HepG2 (cell line): ENCODE measurements around the gene ERMP1. TPM values are rescaled to one million over a fixed set of nuclear protein-coding genes. Genes with fewer than 3 reads are reported as not detected.

ENCODE experiments used
- KDM6A ChIP-seq: IDR thresholded peaks from 2 replicates; pipeline ENCODE4 v1.6.1; 2016; ENCODE audit warnings: low read depth
- MIER2 ChIP-seq: IDR thresholded peaks from 2 replicates; pipeline ENCODE4 v1.6.1; 2016; ENCODE audit warnings: missing biosample characterization, missing genetic modification reagents
- SMAD3 ChIP-seq: sonication (generic); formaldehyde crosslinking; IDR thresholded peaks from 2 replicates; pipeline ENCODE4 v1.4.0; 2020; ENCODE audit warnings: missing genetic modification reagents
- STAT5B ChIP-seq: sonication (generic); formaldehyde crosslinking; IDR thresholded peaks from 2 replicates; pipeline ENCODE4 v1.4.0; 2020; ENCODE audit warnings: missing genetic modification reagents
- THAP11 ChIP-seq: IDR thresholded peaks from 2 replicates; pipeline ENCODE4 v1.6.1; 2016; ENCODE audit warnings: missing biosample characterization, missing genetic modification reagents
- ZNF121 ChIP-seq: sonication (generic); formaldehyde crosslinking; IDR thresholded peaks from 2 replicates; pipeline ENCODE4 v1.5.0; 2020; ENCODE audit warnings: mild to moderate bottlenecking, missing genetic modification reagents
- ZNF143 ChIP-seq: sonication (generic); formaldehyde crosslinking; IDR thresholded peaks from 2 replicates; pipeline ENCODE4 v1.4.0; 2020; ENCODE audit warnings: missing genetic modification reagents
- ZNF607 ChIP-seq: sonication (generic); formaldehyde crosslinking; IDR thresholded peaks from 2 replicates; pipeline ENCODE4 v1.5.1; 2020; ENCODE audit warnings: missing genetic modification reagents, mild to moderate bottlenecking, borderline replicate concordance
- ZNF737 ChIP-seq: sonication (generic); formaldehyde crosslinking; IDR thresholded peaks from 2 replicates; pipeline ENCODE4 v1.5.0; 2020; ENCODE audit warnings: missing genetic modification reagents, mild to moderate bottlenecking, borderline replicate concordance
- ZNF841 ChIP-seq: sonication (generic); formaldehyde crosslinking; IDR thresholded peaks from 2 replicates; pipeline ENCODE4 v1.8.1; 2023; ENCODE audit warnings: missing genetic modification reagents, borderline replicate concordance
- polyA plus RNA-seq, 8 experiments: library from polyadenylated mRNA; depleted of rRNA in 3 of 8; stranded (reverse) in 7 of 8; unstranded in 1 of 8; fragments of >200 nt; fragmentation: Illumina TruSeq in 4 of 8; extraction: Trizol in 4 of 8; gene quantifications; 2 replicates each; pipeline versions ENCODE4 v1.2.1 to v1.2.3, GENCODE V29; 2011 to 2016; ENCODE audit warnings: low read depth in 4 of 8, missing spikeins in 1 of 8, mixed read lengths in 1 of 8; ENCODE audit not compliant: insufficient read depth in 1 of 8
- total RNA-seq, 5 experiments: library from RNA; depleted of rRNA; stranded (reverse); fragments of >200 nt; fragmentation: Illumina TruSeq; extraction: Trizol; gene quantifications; 2 replicates each; pipeline ENCODE4 v1.2.3, GENCODE V29; 2016; ENCODE audit warnings: low read depth in 1 of 5
- TF ChIP-seq, protein P1 (sequence below): sonication (generic); formaldehyde crosslinking; IDR thresholded peaks from 2 replicates; pipeline ENCODE4 v1.9.0; 2021; ENCODE audit warnings: missing genetic modification reagents, borderline replicate concordance
- TF ChIP-seq, protein P2 (sequence below): sonication (generic); formaldehyde crosslinking; IDR thresholded peaks from 2 replicates; pipeline ENCODE4 v1.5.1; 2020; ENCODE audit warnings: mild to moderate bottlenecking, missing genetic modification reagents, borderline replicate concordance
- TF ChIP-seq, protein P3 (sequence below), 2 experiments: IDR thresholded peaks; 2 replicates each; pipeline ENCODE4 v1.6.1; 2011 to 2012; ENCODE audit warnings: low read length in 2 of 2, borderline replicate concordance in 1 of 2, low read depth in 1 of 2, mild to moderate bottlenecking in 1 of 2, moderate library complexity in 1 of 2
- TF ChIP-seq, protein P4 (sequence below): sonication (generic); formaldehyde crosslinking; IDR thresholded peaks from 2 replicates; pipeline ENCODE4 v1.5.0; 2020; ENCODE audit warnings: missing genetic modification reagents
- TF ChIP-seq, protein P5 (sequence below): sonication (generic); formaldehyde crosslinking; IDR thresholded peaks from 2 replicates; pipeline ENCODE4 v1.4.0; 2020; ENCODE audit warnings: missing genetic modification reagents

Gene ERMP1
- total and polyA plus RNA-seq, 2 of the 13 experiments (the other 11 are each of a cell fraction or from before 2014, with no cell fraction given) = 40.9 to 65.4 TPM

DNA sequence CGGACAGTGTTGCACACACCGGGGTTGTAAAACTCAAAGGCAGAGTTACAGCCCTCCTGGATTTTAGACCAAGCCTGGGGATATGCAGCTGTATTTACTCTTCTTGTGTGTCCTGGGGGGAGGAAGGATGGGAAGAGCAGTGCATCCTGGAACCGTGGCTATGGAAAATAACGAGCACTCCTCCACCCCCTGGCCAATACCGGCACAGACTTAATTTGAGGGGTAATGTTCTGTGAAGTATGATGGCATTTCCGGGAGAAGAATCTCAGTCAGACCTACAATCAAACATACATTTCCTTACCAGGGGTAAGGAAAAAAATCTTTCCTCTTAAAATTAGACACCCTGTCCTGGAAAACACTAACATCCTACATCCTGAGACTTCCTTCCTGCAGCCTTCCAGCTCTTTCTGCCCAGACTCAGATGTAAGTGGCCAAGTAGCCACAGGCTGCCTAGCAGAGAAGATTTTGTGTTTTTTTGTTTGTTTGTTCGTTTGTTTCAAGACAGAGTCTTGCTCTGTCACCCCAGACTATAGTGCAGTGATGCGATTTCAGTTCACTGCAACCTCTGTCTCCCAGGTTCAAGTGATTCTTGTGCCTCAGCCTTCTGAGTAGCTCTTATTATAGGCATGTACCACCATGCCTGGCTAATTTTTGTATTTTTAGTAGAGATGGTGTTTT, 11.0 kb upstream of the ERMP1 start (continued):
- TF ChIP-seq, protein P1, sequence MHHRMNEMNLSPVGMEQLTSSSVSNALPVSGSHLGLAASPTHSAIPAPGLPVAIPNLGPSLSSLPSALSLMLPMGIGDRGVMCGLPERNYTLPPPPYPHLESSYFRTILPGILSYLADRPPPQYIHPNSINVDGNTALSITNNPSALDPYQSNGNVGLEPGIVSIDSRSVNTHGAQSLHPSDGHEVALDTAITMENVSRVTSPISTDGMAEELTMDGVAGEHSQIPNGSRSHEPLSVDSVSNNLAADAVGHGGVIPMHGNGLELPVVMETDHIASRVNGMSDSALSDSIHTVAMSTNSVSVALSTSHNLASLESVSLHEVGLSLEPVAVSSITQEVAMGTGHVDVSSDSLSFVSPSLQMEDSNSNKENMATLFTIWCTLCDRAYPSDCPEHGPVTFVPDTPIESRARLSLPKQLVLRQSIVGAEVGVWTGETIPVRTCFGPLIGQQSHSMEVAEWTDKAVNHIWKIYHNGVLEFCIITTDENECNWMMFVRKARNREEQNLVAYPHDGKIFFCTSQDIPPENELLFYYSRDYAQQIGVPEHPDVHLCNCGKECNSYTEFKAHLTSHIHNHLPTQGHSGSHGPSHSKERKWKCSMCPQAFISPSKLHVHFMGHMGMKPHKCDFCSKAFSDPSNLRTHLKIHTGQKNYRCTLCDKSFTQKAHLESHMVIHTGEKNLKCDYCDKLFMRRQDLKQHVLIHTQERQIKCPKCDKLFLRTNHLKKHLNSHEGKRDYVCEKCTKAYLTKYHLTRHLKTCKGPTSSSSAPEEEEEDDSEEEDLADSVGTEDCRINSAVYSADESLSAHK = no peak
- TF ChIP-seq THAP11 (peak; percentile 25; the same call in 1 of the 2 replicates), STAT5B (CRISPR knock-in tag) (peak; percentile 53; the same call in 1 of the 2 replicates), ZNF841 (CRISPR knock-in tag) (no peak), MIER2 (CRISPR knock-in tag) (no peak), ZNF121 (CRISPR knock-in tag) (no peak), ZNF607 (CRISPR knock-in tag) (no peak), KDM6A (CRISPR knock-in tag) (0 out of 2 replicates have a peak, but pooled peaks have one; percentile 30), ZNF737 (no peak), SMAD3 (0 out of 2 replicates have a peak, but pooled peaks have one; percentile 45), ZNF143 (CRISPR knock-in tag) (peak; percentile 84)
- TF ChIP-seq, protein P2, sequence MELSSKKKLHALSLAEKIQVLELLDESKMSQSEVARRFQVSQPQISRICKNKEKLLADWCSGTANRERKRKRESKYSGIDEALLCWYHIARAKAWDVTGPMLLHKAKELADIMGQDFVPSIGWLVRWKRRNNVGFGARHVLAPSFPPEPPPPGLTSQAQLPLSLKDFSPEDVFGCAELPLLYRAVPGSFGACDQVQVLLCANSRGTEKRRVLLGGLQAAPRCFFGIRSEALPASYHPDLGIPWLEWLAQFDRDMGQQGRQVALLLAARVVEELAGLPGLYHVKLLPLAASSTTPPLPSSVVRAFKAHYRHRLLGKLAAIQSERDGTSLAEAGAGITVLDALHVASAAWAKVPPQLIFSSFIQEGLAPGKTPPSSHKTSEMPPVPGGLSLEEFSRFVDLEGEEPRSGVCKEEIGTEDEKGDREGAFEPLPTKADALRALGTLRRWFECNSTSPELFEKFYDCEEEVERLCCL (CRISPR knock-in tag) = no peak
- TF ChIP-seq, protein P3, sequence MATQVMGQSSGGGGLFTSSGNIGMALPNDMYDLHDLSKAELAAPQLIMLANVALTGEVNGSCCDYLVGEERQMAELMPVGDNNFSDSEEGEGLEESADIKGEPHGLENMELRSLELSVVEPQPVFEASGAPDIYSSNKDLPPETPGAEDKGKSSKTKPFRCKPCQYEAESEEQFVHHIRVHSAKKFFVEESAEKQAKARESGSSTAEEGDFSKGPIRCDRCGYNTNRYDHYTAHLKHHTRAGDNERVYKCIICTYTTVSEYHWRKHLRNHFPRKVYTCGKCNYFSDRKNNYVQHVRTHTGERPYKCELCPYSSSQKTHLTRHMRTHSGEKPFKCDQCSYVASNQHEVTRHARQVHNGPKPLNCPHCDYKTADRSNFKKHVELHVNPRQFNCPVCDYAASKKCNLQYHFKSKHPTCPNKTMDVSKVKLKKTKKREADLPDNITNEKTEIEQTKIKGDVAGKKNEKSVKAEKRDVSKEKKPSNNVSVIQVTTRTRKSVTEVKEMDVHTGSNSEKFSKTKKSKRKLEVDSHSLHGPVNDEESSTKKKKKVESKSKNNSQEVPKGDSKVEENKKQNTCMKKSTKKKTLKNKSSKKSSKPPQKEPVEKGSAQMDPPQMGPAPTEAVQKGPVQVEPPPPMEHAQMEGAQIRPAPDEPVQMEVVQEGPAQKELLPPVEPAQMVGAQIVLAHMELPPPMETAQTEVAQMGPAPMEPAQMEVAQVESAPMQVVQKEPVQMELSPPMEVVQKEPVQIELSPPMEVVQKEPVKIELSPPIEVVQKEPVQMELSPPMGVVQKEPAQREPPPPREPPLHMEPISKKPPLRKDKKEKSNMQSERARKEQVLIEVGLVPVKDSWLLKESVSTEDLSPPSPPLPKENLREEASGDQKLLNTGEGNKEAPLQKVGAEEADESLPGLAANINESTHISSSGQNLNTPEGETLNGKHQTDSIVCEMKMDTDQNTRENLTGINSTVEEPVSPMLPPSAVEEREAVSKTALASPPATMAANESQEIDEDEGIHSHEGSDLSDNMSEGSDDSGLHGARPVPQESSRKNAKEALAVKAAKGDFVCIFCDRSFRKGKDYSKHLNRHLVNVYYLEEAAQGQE (IDR thresholded peaks at IDR 0.05; ENCODE audit: borderline replicate concordance in 1 of 2, low read depth in 1 of 2, low read length in 2 of 2) = peak in 1 of 2 experiments; percentile 34; a peak in 1 of 4 replicates
- TF ChIP-seq, protein P4, sequence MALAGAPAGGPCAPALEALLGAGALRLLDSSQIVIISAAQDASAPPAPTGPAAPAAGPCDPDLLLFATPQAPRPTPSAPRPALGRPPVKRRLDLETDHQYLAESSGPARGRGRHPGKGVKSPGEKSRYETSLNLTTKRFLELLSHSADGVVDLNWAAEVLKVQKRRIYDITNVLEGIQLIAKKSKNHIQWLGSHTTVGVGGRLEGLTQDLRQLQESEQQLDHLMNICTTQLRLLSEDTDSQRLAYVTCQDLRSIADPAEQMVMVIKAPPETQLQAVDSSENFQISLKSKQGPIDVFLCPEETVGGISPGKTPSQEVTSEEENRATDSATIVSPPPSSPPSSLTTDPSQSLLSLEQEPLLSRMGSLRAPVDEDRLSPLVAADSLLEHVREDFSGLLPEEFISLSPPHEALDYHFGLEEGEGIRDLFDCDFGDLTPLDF (CRISPR knock-in tag) = no peak
- TF ChIP-seq, protein P5, sequence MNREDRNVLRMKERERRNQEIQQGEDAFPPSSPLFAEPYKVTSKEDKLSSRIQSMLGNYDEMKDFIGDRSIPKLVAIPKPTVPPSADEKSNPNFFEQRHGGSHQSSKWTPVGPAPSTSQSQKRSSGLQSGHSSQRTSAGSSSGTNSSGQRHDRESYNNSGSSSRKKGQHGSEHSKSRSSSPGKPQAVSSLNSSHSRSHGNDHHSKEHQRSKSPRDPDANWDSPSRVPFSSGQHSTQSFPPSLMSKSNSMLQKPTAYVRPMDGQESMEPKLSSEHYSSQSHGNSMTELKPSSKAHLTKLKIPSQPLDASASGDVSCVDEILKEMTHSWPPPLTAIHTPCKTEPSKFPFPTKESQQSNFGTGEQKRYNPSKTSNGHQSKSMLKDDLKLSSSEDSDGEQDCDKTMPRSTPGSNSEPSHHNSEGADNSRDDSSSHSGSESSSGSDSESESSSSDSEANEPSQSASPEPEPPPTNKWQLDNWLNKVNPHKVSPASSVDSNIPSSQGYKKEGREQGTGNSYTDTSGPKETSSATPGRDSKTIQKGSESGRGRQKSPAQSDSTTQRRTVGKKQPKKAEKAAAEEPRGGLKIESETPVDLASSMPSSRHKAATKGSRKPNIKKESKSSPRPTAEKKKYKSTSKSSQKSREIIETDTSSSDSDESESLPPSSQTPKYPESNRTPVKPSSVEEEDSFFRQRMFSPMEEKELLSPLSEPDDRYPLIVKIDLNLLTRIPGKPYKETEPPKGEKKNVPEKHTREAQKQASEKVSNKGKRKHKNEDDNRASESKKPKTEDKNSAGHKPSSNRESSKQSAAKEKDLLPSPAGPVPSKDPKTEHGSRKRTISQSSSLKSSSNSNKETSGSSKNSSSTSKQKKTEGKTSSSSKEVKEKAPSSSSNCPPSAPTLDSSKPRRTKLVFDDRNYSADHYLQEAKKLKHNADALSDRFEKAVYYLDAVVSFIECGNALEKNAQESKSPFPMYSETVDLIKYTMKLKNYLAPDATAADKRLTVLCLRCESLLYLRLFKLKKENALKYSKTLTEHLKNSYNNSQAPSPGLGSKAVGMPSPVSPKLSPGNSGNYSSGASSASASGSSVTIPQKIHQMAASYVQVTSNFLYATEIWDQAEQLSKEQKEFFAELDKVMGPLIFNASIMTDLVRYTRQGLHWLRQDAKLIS (CRISPR knock-in tag) = no peak
